HepG2 (cell line): ENCODE data around the gene TFEB. TPM values are rescaled to one million over a fixed set of nuclear protein-coding genes. Genes with fewer than 3 reads are reported as not detected.

Source experiments
- ATAC-seq: fragments of 200-7000 bp; cut with Tn5 transposase; 3 replicates; pipeline ENCODE4 v1.9.1; 2020; ENCODE audit warnings: mild to moderate bottlenecking, moderate library complexity
- BruUV-seq: library from RNA; stranded (reverse); fragments of 400-500 nt; replicated peaks from 2 replicates; lab custom pipeline; 2021; lab: Mats Ljungman, UMichigan
- CTCF ChIA-PET: fragments of 300-600 bp; formaldehyde crosslinking; extraction: SDS; loops from one replicate; lab custom pipeline; 2021; ENCODE audit warnings: low total read pairs, inconsistent platforms, low intra/inter-chr PET ratio; lab: Yijun Ruan, JAX
- POLR2A ChIA-PET: fragments of 350-600 bp; sonication (Branson Sonifier 250); formaldehyde crosslinking; loops from one replicate; lab custom pipeline; 2020; ENCODE audit warnings: antibody characterized with exemption, inconsistent platforms; lab: Yijun Ruan, JAX
- DNase-seq: peaks from one replicate; pipeline ENCODE4 v3.0.0-alpha.2; 2015; ENCODE audit warnings: low spot score
- FAIRE-seq: peaks from 3 replicates; lab custom pipeline; 2011; peaks lifted over from hg19 to GRCh38; lab: Jason Lieb, UNC
- H2AFZ ChIP-seq: one replicate; pipeline ENCODE4 v1.6.1; 2011; ENCODE audit warnings: low read length, inconsistent platforms
- H3K27ac ChIP-seq: fragments of 300-600 bp; 3 replicates; pipeline ENCODE4 v1.8.0; 2011; ENCODE audit warnings: mixed run types, mild to moderate bottlenecking, mixed read lengths, low read length, inconsistent platforms; ENCODE audit not compliant: insufficient read depth; ENCODE audit errors: extremely low read length
- H3K27me3 ChIP-seq, 2 experiments: fragments of 200-600 bp in 1 of 2; 2 replicates in 1 of 2; 3 replicates in 1 of 2; pipeline versions ENCODE4 v1.6.0 to v1.8.0; 2011; ENCODE audit warnings: low read length in 2 of 2, mild to moderate bottlenecking in 2 of 2, moderate library complexity in 2 of 2, inconsistent platforms in 1 of 2; ENCODE audit not compliant: insufficient read depth in 2 of 2, control insufficient read depth in 1 of 2
- H3K36me3 ChIP-seq, 2 experiments: fragments of 200-600 bp in 1 of 2; replicated peaks in 1 of 2; 2 replicates in 1 of 2; 3 replicates in 1 of 2; pipeline versions ENCODE4 v1.5.1 to v1.8.0; 2011; ENCODE audit warnings: low read length in 2 of 2, inconsistent platforms in 1 of 2; ENCODE audit not compliant: insufficient read depth in 2 of 2, control insufficient read depth in 1 of 2
- H3K4me1 ChIP-seq: 2 replicates; pipeline ENCODE4 v1.5.1; 2012; ENCODE audit warnings: low read length, inconsistent platforms; ENCODE audit not compliant: insufficient read depth
- H3K4me2 ChIP-seq: 2 replicates; pipeline ENCODE4 v1.6.0; 2011; ENCODE audit warnings: low read depth, low read length, inconsistent platforms
- H3K4me3 ChIP-seq, 3 experiments: fragments of 200-600 bp in 1 of 3; sonication (generic), shearing (Covaris generic) in 1 of 3; replicated peaks in 1 of 3; 2 replicates each; pipeline ENCODE4 v1.5.1; 2011 to 2016; ENCODE audit warnings: low read length in 3 of 3, inconsistent platforms in 2 of 3, low read depth in 2 of 3, mild to moderate bottlenecking in 2 of 3, control low read depth in 1 of 3, mixed read lengths in 1 of 3; ENCODE audit not compliant: insufficient read depth in 1 of 3
- H3K79me2 ChIP-seq: one replicate; pipeline ENCODE4 v1.6.1; 2011; ENCODE audit warnings: low read length, inconsistent platforms; ENCODE audit not compliant: insufficient read depth
- H3K9ac ChIP-seq: 2 replicates; pipeline ENCODE4 v1.6.0; 2011; ENCODE audit warnings: mild to moderate bottlenecking, low read depth, low read length, inconsistent platforms; ENCODE audit not compliant: insufficient read depth
- H3K9me3 ChIP-seq: 2 replicates; pipeline ENCODE4 v1.5.1; 2012; ENCODE audit warnings: mild to moderate bottlenecking, low read length
- H4K20me1 ChIP-seq: 2 replicates; pipeline ENCODE4 v1.6.0; 2011; ENCODE audit warnings: inconsistent platforms, mild to moderate bottlenecking, low read length, moderate library complexity; ENCODE audit not compliant: insufficient read depth
- CBX5 ChIP-seq: sonication (generic); formaldehyde crosslinking; IDR thresholded peaks from 2 replicates; pipeline ENCODE4 v1.4.0; 2020; ENCODE audit warnings: missing genetic modification reagents, borderline replicate concordance
- CC2D1A ChIP-seq: sonication (generic); formaldehyde crosslinking; IDR thresholded peaks from 2 replicates; pipeline ENCODE4 v1.8.1; 2023; ENCODE audit warnings: mild to moderate bottlenecking, missing genetic modification reagents
- FOSL2 ChIP-seq: sonication (generic); formaldehyde crosslinking; IDR thresholded peaks from 2 replicates; pipeline ENCODE4 v1.4.0; 2020; ENCODE audit warnings: missing genetic modification reagents
- HDAC1 ChIP-seq: sonication (generic); formaldehyde crosslinking; IDR thresholded peaks from 2 replicates; pipeline ENCODE4 v1.5.1; 2020; ENCODE audit warnings: mild to moderate bottlenecking, missing genetic modification reagents
- HIC2 ChIP-seq: sonication (generic); formaldehyde crosslinking; IDR thresholded peaks from 2 replicates; pipeline ENCODE4 v1.9.0; 2022; ENCODE audit warnings: low read depth, missing genetic modification reagents
- JDP2 ChIP-seq: sonication (generic); formaldehyde crosslinking; IDR thresholded peaks from 2 replicates; pipeline ENCODE4 v1.8.1; 2022; ENCODE audit warnings: missing genetic modification reagents, borderline replicate concordance
- KDM5B ChIP-seq: sonication (generic); formaldehyde crosslinking; IDR thresholded peaks from 2 replicates; pipeline ENCODE4 v1.4.0; 2020; ENCODE audit warnings: missing genetic modification reagents, mild to moderate bottlenecking, borderline replicate concordance
- KMT2A ChIP-seq: sonication (generic); formaldehyde crosslinking; IDR thresholded peaks from 2 replicates; pipeline ENCODE4 v1.4.0; 2020; ENCODE audit warnings: missing genetic modification reagents
- PATZ1 ChIP-seq: sonication (generic); formaldehyde crosslinking; IDR thresholded peaks from 2 replicates; pipeline ENCODE4 v1.4.0; 2020; ENCODE audit warnings: missing genetic modification reagents
- RCOR2 ChIP-seq: IDR thresholded peaks from 2 replicates; pipeline ENCODE4 v1.6.1; 2016; ENCODE audit warnings: missing biosample characterization, missing genetic modification reagents
- SALL2 ChIP-seq: sonication (generic); formaldehyde crosslinking; IDR thresholded peaks from 2 replicates; pipeline ENCODE4 v1.8.1; 2023; ENCODE audit warnings: mild to moderate bottlenecking, missing genetic modification reagents, inconsistent platforms
- TRAFD1 ChIP-seq: sonication (generic); formaldehyde crosslinking; IDR thresholded peaks from 2 replicates; pipeline ENCODE4 v1.5.1; 2020; ENCODE audit warnings: missing genetic modification reagents, mild to moderate bottlenecking, borderline replicate concordance
- ZBTB38 ChIP-seq: sonication (generic); formaldehyde crosslinking; IDR thresholded peaks from 2 replicates; pipeline ENCODE4 v1.5.1; 2020; ENCODE audit warnings: mild to moderate bottlenecking, missing genetic modification reagents
- ZFX ChIP-seq: sonication (generic); formaldehyde crosslinking; IDR thresholded peaks from 2 replicates; pipeline ENCODE4 v1.4.0; 2020; ENCODE audit warnings: mild to moderate bottlenecking, low read depth, missing genetic modification reagents, moderate library complexity
- ZNF138 ChIP-seq: sonication (generic); formaldehyde crosslinking; IDR thresholded peaks from 2 replicates; pipeline ENCODE4 v1.5.0; 2020; ENCODE audit warnings: mild to moderate bottlenecking, low read depth, missing genetic modification reagents
- ZNF329 ChIP-seq: sonication (generic); formaldehyde crosslinking; IDR thresholded peaks from 2 replicates; pipeline ENCODE4 v1.9.0; 2021; ENCODE audit warnings: low read depth, mild to moderate bottlenecking, missing genetic modification reagents
- ZNF629 ChIP-seq: sonication (generic); formaldehyde crosslinking; conservative IDR thresholded peaks from 2 replicates; pipeline ENCODE4 v1.5.0; 2020; ENCODE audit warnings: missing genetic modification reagents
- ZNF772 ChIP-seq: sonication (generic); formaldehyde crosslinking; IDR thresholded peaks from 2 replicates; pipeline ENCODE4 v1.5.0; 2020; ENCODE audit warnings: mild to moderate bottlenecking, missing genetic modification reagents
- WGBS: methylation state at CpG from one replicate; pipeline ENCODE4 v1.1.6; 2017; ENCODE audit warnings: low lambda C conversion rate; 5-methylcytosine and 5-hydroxymethylcytosine counted together
- in situ Hi-C: cut with HindIII; loops from 2 replicates; pipeline ENCODE4 v1.10.0; 2017; ENCODE audit warnings: low pct_unique_long_range_greater_than_20kb; ENCODE audit not compliant: extremely low pct_ligation_motif_present
- intact Hi-C: fragments of 100-400 bp; cut with micrococcal nuclease; formaldehyde crosslinking; loops from one replicate; pipeline ENCODE4 v1.10.0; 2022; ENCODE audit not compliant: unreplicated experiment
- polyA plus RNA-seq, 8 experiments: library from polyadenylated mRNA; depleted of rRNA in 3 of 8; stranded (reverse) in 7 of 8; unstranded in 1 of 8; fragments of >200 nt; fragmentation: Illumina TruSeq in 4 of 8; extraction: Trizol in 4 of 8; gene quantifications; 2 replicates each; pipeline versions ENCODE4 v1.2.1 to v1.2.3, GENCODE V29; 2011 to 2016; ENCODE audit warnings: low read depth in 4 of 8, missing spikeins in 1 of 8, mixed read lengths in 1 of 8; ENCODE audit not compliant: insufficient read depth in 1 of 8
- total RNA-seq, 5 experiments: library from RNA; depleted of rRNA; stranded (reverse); fragments of >200 nt; fragmentation: Illumina TruSeq; extraction: Trizol; gene quantifications; 2 replicates each; pipeline ENCODE4 v1.2.3, GENCODE V29; 2016; ENCODE audit warnings: low read depth in 1 of 5

TFEB gene
- total and polyA plus RNA-seq, 2 of the 13 experiments (the other 11 are each of a cell fraction or from before 2014, with no cell fraction given), result 13.3 to 18.7 TPM

- Histone ChIP-seq H3K36me3 (0 out of 5 replicates have a peak, but pooled peaks cover 0 to 1% of the 10 kb centered on the region in 2 experiments), H3K9me3 (no peaks in the 10 kb centered on the region), H3K79me2 (no peaks in the 10 kb centered on the region), H2AFZ (no peak overlapping the region), H3K4me2 (peak overlapping the region; percentile 51), H3K27ac (no peak overlapping the region), H4K20me1 (no peaks in the 10 kb centered on the region), H3K27me3 (no peaks in the 10 kb centered on the region), H3K9ac (peak overlapping the region; percentile 48; the same call in 1 of the 2 replicates), H3K4me3 (no peak overlapping the region), H3K4me1 (peaks cover 18% of the 10 kb centered on the region)
- peak; percentile 67 for DNase-seq
- POLR2A ChIA-PET, result interaction anchor here (1.8 to 3.3 kb wide), 2 partner anchors 28 to 62 kb away, joined by 8 to 22 read pairs; no protein-coding TSS in a partner anchor
- CTCF ChIA-PET, result interaction anchor here (0.7 to 4.3 kb wide), 5 partner anchors 22 to 80 kb away, joined by 3 to 61 read pairs (median 8); partner anchors contain the start of genes FRS3, PRICKLE4 and TOMM6
- 67% methylated on average over 8 of the region's 15 CpGs for WGBS
- BruUV-seq, result no TSS peak
- in situ Hi-C loops, result no loop called here
- peak; percentile 46 for FAIRE-seq
- peak; percentile 93 for ATAC-seq
- intact Hi-C loops, result loop anchor here (1.0 kb wide), 2 partner anchors 27 to 70 kb away; no protein-coding TSS in a partner anchor
- TF ChIP-seq PATZ1 (CRISPR knock-in tag), result peak; percentile 78
- no peak for TF ChIP-seq ZNF329 (CRISPR knock-in tag)
- peak; percentile 16; the same call in 1 of the 2 replicates for TF ChIP-seq FOSL2 (CRISPR knock-in tag)
- TF ChIP-seq KMT2A (CRISPR knock-in tag), result no peak
- no peak for TF ChIP-seq CC2D1A (CRISPR knock-in tag)
- TF ChIP-seq TRAFD1 (CRISPR knock-in tag), result no peak
- no peak for TF ChIP-seq JDP2 (CRISPR knock-in tag)
- no peak for TF ChIP-seq RCOR2
- peak; percentile 79; the same call in 1 of the 2 replicates for TF ChIP-seq ZBTB38 (CRISPR knock-in tag)
- TF ChIP-seq KDM5B (CRISPR knock-in tag), result peak; percentile 57; the same call in 1 of the 2 replicates
- peak; percentile 52; the same call in 1 of the 2 replicates for TF ChIP-seq ZNF772 (CRISPR knock-in tag)
- no peak for TF ChIP-seq HDAC1 (CRISPR knock-in tag)
- 0 out of 2 replicates have a peak, but pooled peaks have one; percentile 29 for TF ChIP-seq ZNF138
- peak; percentile 91 for TF ChIP-seq ZFX (CRISPR knock-in tag)
- peak; percentile 57; the same call in 1 of the 2 replicates for TF ChIP-seq CBX5 (CRISPR knock-in tag)
- TF ChIP-seq HIC2 (CRISPR knock-in tag), result peak; percentile 84
- TF ChIP-seq ZNF629, result no peak
- TF ChIP-seq SALL2 (CRISPR knock-in tag), result no peak
Measured at GRCh38 chr6:41705996-41706835, 29.2 kb downstream of the TFEB start.
